ENCODE measurements around the gene CCL27.
A peak's percentile ranks its signal among the peaks of the same experiment; 100 is the strongest.

CCL27 gene

GRCh38 chr9:34688329-34689115, 26.1 kb upstream of the CCL27 start:
- Mint-ChIP-seq H3K9me3 (no peaks in the 10 kb centered on the region), H3K4me3 (no peak overlapping the region), H3K27ac (no peak overlapping the region), H3K4me1 (peaks cover 8% of the 10 kb centered on the region), H3K36me3 (no peaks in the 10 kb centered on the region), H3K27me3 (no peaks in the 10 kb centered on the region)

DNA sequence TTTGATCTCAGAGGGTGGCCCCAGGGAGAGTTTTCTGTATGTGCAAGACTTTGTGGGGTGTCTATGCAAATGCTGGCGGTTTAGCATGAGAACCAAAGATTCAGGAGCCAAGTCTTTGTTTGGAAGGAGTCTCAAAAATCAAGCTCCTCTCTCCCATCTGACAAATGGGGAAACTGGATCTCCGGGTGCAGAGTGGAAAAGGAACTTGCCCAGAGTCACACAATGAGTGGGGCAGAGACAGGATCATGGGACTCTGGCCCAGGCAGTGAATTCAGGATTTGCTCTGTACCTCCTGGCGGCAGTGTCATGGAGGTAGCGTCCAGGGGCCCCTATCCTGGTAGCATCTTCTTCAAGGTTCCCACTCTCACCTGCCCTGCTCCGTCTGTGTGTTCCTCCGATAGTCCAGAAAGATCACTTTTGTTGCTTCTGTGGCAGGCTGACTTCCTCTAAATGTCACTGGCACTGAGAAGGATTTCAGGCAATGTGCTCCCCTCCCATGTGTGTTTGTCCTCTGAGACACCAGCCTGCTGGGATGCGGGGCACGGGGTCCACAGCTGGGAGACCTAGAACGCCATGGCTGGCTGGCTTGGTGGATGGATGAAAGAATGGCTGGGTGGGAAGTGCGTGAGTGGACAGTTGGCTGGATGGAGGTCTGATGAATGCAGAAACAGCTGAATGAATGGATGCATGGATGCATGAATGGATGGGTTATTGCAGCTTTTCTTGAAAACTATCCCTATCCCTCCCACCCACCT, 25.0 kb upstream of the CCL27 start:
- Mint-ChIP-seq H3K36me3 (no peaks in the 10 kb centered on the region), H3K27ac (no peak overlapping the region), H3K9me3 (no peaks in the 10 kb centered on the region)

DNA sequence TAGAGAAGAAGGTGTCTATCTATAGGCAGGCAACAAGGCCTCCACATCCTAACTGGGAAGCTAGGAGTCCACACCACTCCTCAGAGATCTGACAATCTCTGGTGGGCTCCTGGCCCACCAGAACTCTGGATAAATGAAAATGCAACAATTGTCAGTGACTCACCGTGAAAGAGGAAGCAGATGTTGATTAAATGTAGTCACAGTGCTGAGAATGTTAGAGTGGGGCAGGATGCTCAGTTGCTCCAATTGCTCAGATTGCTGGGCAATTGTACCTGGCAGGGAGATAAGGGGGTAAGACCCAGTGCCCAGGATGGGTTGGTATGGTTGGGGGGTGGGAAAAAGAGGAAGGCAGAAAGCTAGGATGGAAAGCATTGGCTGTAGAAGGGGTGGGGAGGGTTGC, 24.3 kb upstream of the CCL27 start:
- Mint-ChIP-seq H3K36me3 (no peaks in the 10 kb centered on the region), H3K4me1 (peaks cover 8% of the 10 kb centered on the region), H3K27me3 (no peaks in the 10 kb centered on the region), H3K27ac (no peak overlapping the region), H3K9me3 (no peaks in the 10 kb centered on the region), H3K4me3 (no peak overlapping the region)

More for the DNA sequence above, 25.0 kb upstream of the CCL27 start:
- Mint-ChIP-seq H3K27me3 (no peaks in the 10 kb centered on the region), H3K4me3 (no peak overlapping the region), H3K4me1 (peaks cover 8% of the 10 kb centered on the region)

- Mint-ChIP-seq H3K27me3 (no peaks in the 10 kb centered on the region), H3K4me1 (peaks cover 8% of the 10 kb centered on the region), H3K27ac (no peak overlapping the region), H3K36me3 (no peaks in the 10 kb centered on the region), H3K4me3 (no peak overlapping the region), H3K9me3 (no peaks in the 10 kb centered on the region)
Measured at GRCh38 chr9:34686231-34686630, 23.8 kb upstream of the CCL27 start.

GRCh38 chr9:34685591-34685990, 23.1 kb upstream of the CCL27 start:
- peaks cover 8% of the 10 kb centered on the region for H3K4me1 Mint-ChIP-seq
- no peaks in the 10 kb centered on the region for H3K9me3 Mint-ChIP-seq
- H3K27ac Mint-ChIP-seq: peak overlapping the region; percentile 36
- no peaks in the 10 kb centered on the region for H3K27me3 Mint-ChIP-seq
- no peaks in the 10 kb centered on the region for H3K36me3 Mint-ChIP-seq
- H3K4me3 Mint-ChIP-seq: no peak overlapping the region

- Mint-ChIP-seq H3K36me3 (no peaks in the 10 kb centered on the region), H3K4me1 (peaks cover 8% of the 10 kb centered on the region), H3K27me3 (no peaks in the 10 kb centered on the region), H3K4me3 (no peak overlapping the region), H3K27ac (no peak overlapping the region), H3K9me3 (no peaks in the 10 kb centered on the region)
Measured at GRCh38 chr9:34684816-34685215, 22.4 kb upstream of the CCL27 start.

DNA sequence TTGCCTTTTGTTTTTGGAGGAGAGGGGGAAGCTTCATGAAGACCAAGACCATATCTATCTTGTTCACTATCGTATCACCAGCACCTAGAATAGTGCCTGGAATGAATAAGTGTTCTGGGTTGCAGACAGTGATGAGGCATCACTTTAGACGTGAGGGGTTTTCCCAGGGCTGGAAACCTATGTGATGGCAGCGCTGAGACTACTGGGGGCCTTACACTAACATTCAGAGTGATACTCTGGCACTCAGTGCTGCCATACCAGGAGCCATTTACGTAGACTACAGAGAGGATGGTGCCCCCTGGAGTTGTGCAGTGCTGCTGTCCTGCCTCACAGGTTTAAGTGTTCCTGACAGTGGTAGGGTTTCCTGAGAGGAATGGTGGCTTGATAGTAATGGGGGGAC, 21.7 kb upstream of the CCL27 start:
- Mint-ChIP-seq H3K4me1 (peaks cover 8% of the 10 kb centered on the region), H3K27ac (no peak overlapping the region), H3K27me3 (no peaks in the 10 kb centered on the region), H3K36me3 (no peaks in the 10 kb centered on the region), H3K9me3 (no peaks in the 10 kb centered on the region), H3K4me3 (no peak overlapping the region)

DNA sequence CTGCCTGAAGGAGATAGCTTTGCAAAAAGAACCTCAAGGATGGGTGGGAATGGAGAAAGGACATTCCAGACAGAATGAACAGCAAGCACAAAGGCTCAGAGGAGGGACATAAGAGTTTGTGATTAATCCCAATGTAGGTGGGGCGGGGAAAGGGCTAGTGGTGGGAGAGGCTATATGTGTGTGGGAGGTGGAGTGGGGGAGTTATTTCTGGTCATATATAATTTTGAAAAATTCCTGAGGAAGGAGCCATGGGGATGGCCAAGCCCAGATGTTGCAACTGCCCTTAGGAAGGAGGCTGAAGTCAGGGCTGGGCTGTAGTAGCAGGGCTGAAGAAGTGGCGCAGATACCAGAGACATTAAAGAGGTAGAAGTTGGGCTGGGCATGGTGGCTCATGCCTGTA, 13.4 kb upstream of the CCL27 start:
- Mint-ChIP-seq H3K27ac (no peak overlapping the region), H3K9me3 (no peaks in the 10 kb centered on the region), H3K4me1 (peaks cover 4% of the 10 kb centered on the region), H3K27me3 (no peaks in the 10 kb centered on the region), H3K4me3 (no peak overlapping the region), H3K36me3 (no peaks in the 10 kb centered on the region)

- no peaks in the 10 kb centered on the region for H3K9me3 Mint-ChIP-seq
- H3K27me3 Mint-ChIP-seq: no peaks in the 10 kb centered on the region
- peaks cover 3% of the 10 kb centered on the region for H3K36me3 Mint-ChIP-seq
- no peak overlapping the region for H3K4me3 Mint-ChIP-seq
- H3K27ac Mint-ChIP-seq: no peak overlapping the region
- H3K4me1 Mint-ChIP-seq: peaks cover 4% of the 10 kb centered on the region
Measured at GRCh38 chr9:34675048-34675714, 12.7 kb upstream of the CCL27 start.

DNA sequence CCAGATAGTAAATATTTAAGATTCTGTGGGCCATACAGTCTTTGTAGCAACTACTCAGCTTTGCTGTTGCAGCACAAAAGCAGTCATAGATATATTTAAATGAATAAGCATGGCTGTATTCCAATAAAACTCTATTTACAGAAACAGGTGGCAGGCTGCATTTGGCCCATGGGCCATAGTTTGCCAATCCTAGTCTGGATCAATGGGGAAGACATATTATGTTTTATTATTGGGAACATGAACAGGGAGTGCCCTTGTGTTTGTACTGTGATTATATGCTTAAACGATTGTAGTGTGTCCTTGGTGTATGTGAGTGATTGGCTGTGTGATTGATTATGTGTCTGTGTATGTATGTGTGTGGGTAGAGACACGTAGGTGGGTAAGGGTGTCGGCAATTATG, 12.0 kb upstream of the CCL27 start:
- Mint-ChIP-seq H3K4me3 (no peak overlapping the region), H3K4me1 (peaks cover 4% of the 10 kb centered on the region), H3K27me3 (no peaks in the 10 kb centered on the region), H3K27ac (no peak overlapping the region), H3K9me3 (peaks cover 3% of the 10 kb centered on the region), H3K36me3 (peaks cover 6% of the 10 kb centered on the region)

DNA sequence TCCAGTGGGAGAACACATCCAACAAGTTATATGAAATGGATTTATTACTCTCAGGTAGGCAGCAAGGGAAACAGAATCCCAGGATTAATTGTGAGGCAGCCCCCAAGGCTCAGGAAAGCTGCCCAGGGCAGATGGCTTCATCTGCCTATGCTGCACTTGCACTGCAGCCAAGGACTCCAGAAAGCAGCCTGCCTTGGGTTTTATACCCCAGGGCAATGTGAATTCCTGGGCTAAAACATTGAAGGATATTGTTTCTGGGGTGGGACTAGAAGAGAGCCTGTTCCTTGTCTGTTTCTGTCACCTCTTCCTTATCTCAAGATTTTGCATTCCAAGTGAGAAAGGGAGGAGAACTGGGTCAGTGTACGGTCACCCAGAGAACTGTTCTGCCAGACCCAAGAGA, 8.8 kb upstream of the CCL27 start:
- Mint-ChIP-seq H3K9me3 (peaks cover 9% of the 10 kb centered on the region), H3K27me3 (no peaks in the 10 kb centered on the region), H3K4me1 (peaks cover 11% of the 10 kb centered on the region), H3K4me3 (no peak overlapping the region), H3K36me3 (peaks cover 12% of the 10 kb centered on the region), H3K27ac (no peak overlapping the region)

- Mint-ChIP-seq H3K36me3 (peaks cover 12% of the 10 kb centered on the region), H3K4me1 (peaks cover 11% of the 10 kb centered on the region), H3K27me3 (no peaks in the 10 kb centered on the region), H3K4me3 (no peak overlapping the region), H3K27ac (no peak overlapping the region), H3K9me3 (peaks cover 9% of the 10 kb centered on the region)
Measured at GRCh38 chr9:34669809-34670562, 7.5 kb upstream of the CCL27 start.

DNA sequence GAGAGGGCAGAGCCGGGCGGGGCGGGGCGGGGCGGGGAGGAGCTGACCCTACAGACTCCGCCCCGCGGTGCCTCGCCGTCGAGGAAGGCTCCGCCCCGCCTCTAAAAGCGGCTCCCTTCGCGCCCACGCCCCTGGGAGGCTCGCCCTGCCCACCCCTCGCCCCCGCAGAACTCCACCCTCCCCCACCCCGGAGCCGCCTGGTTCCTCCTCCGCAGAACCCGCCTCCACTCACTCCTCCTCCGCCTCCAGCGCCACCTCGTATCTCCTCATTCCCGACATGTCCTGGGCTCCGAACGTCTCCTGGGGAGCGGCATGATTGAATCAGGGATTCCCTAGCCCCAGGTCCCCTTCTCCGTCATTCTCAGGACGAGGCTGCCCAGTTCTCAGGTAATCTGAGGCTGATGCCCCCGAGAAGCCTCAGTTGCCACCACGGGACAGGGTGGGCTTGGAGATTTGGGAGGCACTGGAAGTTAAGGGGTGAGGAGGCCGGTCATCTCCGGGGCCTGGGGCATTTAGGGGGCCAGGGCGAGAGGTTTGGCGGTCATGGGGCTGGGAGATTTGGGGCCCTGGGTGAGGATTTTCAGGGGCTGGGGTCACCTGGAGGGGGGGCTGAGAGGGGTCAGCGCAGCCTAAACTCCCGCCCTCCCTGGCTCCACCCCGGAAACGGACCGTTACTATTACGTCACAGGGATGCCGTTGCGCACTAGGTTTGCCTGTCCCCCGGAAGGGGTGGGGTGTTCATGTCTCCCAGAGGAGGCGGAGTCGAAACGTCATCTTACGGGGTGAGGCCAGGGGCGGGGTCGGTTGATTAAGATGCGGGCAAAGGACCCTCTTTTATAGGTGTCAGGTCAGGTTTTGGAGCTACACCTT, 3.2 kb upstream of the CCL27 start:
- Mint-ChIP-seq H3K9me3 (peaks cover 9% of the 10 kb centered on the region), H3K27ac (peak overlapping the region; percentile 27), H3K4me1 (peaks cover 48% of the 10 kb centered on the region), H3K4me3 (peak overlapping the region; percentile 87), H3K27me3 (no peaks in the 10 kb centered on the region), H3K36me3 (peaks cover 12% of the 10 kb centered on the region)

- H3K4me1 Mint-ChIP-seq: peaks cover 50% of the 10 kb centered on the region
- H3K36me3 Mint-ChIP-seq: peaks cover 11% of the 10 kb centered on the region
- H3K9me3 Mint-ChIP-seq: peaks cover 9% of the 10 kb centered on the region
- H3K27ac Mint-ChIP-seq: no peak overlapping the region
- peak overlapping the region; percentile 87 for H3K4me3 Mint-ChIP-seq
- no peaks in the 10 kb centered on the region for H3K27me3 Mint-ChIP-seq
Measured at GRCh38 chr9:34665067-34665380, 2.6 kb upstream of the CCL27 start.

Data from activated naive CD4-positive, alpha-beta T cell treated with anti-CD3 and anti-CD28 coated beads, Interleukin-2, amount 50 U/mL, for 24 hours (primary cell).